A549 (cell line): ENCODE data around the gene PKHD1.

Experiments used
- CTCF ChIP-seq: fragments of >200 bp; sonication (Bioruptor Twin); formaldehyde crosslinking; IDR thresholded peaks from 3 replicates; pipeline ENCODE4 v1.5.1; 2016
- POLR2A ChIP-seq: IDR thresholded peaks from 2 replicates; pipeline ENCODE4 v1.6.1; 2012; ENCODE audit warnings: mild to moderate bottlenecking, low read length

DNA sequence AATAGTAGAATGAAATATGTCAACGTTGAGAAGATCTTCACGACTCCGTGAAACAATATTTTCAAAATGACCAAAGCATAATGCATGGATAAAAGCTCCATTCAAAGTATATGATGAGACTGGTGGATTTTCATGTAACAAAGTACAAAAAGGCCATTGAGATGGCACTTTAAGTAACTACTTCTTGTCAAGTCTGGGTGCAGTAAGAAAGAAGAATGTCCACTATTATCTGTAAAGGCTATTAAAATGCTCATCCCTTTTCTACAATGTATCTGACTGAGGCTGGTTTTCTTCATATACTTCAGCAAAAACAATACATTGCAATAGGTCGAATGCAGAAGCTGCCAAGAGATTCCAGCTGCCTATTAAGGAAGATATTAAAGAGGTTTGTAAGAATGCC is 457.4 kb downstream of the PKHD1 start:
- TF ChIP-seq POLR2A (no peak), CTCF (no peak)
